Endodermal cell (in vitro differentiated cells): ENCODE measurements around the gene MAB21L2. TPM values are rescaled to one million over a fixed set of nuclear protein-coding genes. Genes with fewer than 3 reads are reported as not detected.

Source experiments
- DNase-seq: peaks from one replicate; pipeline ENCODE4 v3.0.0-alpha.2; 2017
- H3K27ac ChIP-seq: 2 replicates; pipeline ENCODE4 v1.5.1; 2013; ENCODE audit warnings: mild to moderate bottlenecking, low read depth, low read length, moderate library complexity
- H3K27me3 ChIP-seq: 2 replicates; pipeline ENCODE4 v1.6.1; 2013; ENCODE audit warnings: mild to moderate bottlenecking, low read length, moderate library complexity; ENCODE audit not compliant: insufficient read depth, control insufficient read depth, poor library complexity, severe bottlenecking
- H3K36me3 ChIP-seq: 2 replicates; pipeline ENCODE4 v1.7.0; 2013; ENCODE audit warnings: mild to moderate bottlenecking, low read length, moderate library complexity; ENCODE audit not compliant: control insufficient read depth, insufficient read depth
- H3K4me1 ChIP-seq: one replicate; pipeline ENCODE4 v1.7.0; 2013; ENCODE audit warnings: low read length; ENCODE audit not compliant: control insufficient read depth, insufficient read depth
- H3K4me3 ChIP-seq: 2 replicates; pipeline ENCODE4 v1.5.1; 2013; ENCODE audit warnings: mild to moderate bottlenecking, low read length, moderate library complexity
- H3K9ac ChIP-seq: 2 replicates; pipeline ENCODE4 v1.6.1; 2013; ENCODE audit warnings: mild to moderate bottlenecking, low read length, moderate library complexity; ENCODE audit not compliant: poor library complexity, severe bottlenecking; ENCODE audit errors: extremely low read depth
- H3K9me3 ChIP-seq: 2 replicates; pipeline ENCODE4 v1.6.1; 2013; ENCODE audit warnings: mild to moderate bottlenecking, low read length, moderate library complexity; ENCODE audit not compliant: control insufficient read depth
- H3K27ac Mint-ChIP-seq: 2 replicates; pipeline ENCODE4 v1.8.0; 2020; ENCODE audit warnings: mixed read lengths
- H3K27me3 Mint-ChIP-seq: 2 replicates; pipeline ENCODE4 v1.8.0; 2021; ENCODE audit warnings: mild to moderate bottlenecking, mixed read lengths; ENCODE audit not compliant: insufficient read depth
- H3K36me3 Mint-ChIP-seq: 2 replicates; pipeline ENCODE4 v1.8.0; 2020; ENCODE audit warnings: low read depth, mixed read lengths
- H3K4me1 Mint-ChIP-seq: 2 replicates; pipeline ENCODE4 v1.8.0; 2020; ENCODE audit warnings: mixed read lengths
- H3K4me3 Mint-ChIP-seq: 2 replicates; pipeline ENCODE4 v1.8.0; 2020; ENCODE audit warnings: mild to moderate bottlenecking, moderate library complexity, mixed read lengths
- H3K9me3 Mint-ChIP-seq: 2 replicates; pipeline ENCODE4 v1.8.0; 2020; ENCODE audit warnings: mild to moderate bottlenecking, mixed read lengths
- CTCF ChIP-seq: fragments of 200-600 bp; sonication (generic); conservative IDR thresholded peaks from 2 replicates; pipeline ENCODE4 v1.5.0; 2021; ENCODE audit warnings: antibody characterized with exemption, mild to moderate bottlenecking
- WGBS, 2 experiments: methylation state at CpG; one replicate each; pipeline versions ENCODE4 v1.1.5 to v1.1.7; 2013; ENCODE audit warnings: missing lambda C conversion rate in 2 of 2, mixed read lengths in 1 of 2; ENCODE audit not compliant: insufficient coverage in 1 of 2, insufficient read length in 1 of 2; 5-methylcytosine and 5-hydroxymethylcytosine counted together
- total RNA-seq, 2 donors: library from RNA; stranded (reverse); fragmentation: NEBNext Ultra II Directional in 1 of 2; extraction: Animal tissue kit (Norgen Biotek cat#: 25700) in 1 of 2; gene quantifications; 2 replicates in 1 of 2; 3 replicates in 1 of 2; pipeline ENCODE4 v1.2.1, GENCODE V29; 2021

The MAB21L2 gene
- total RNA-seq, 2 donors from 2014 or later: not detected

GRCh38 chr4:150567070-150567469, 14.9 kb upstream of the MAB21L2 start:
- Histone ChIP-seq H3K27me3 (no peaks in the 10 kb centered on the region), H3K27ac (no peak overlapping the region), H3K4me1 (no peaks in the 10 kb centered on the region), H3K4me3 (no peak overlapping the region), H3K9me3 (peaks cover 6% of the 10 kb centered on the region), H3K9ac (no peak overlapping the region), H3K36me3 (peaks cover 17% of the 10 kb centered on the region)
- Mint-ChIP-seq H3K27me3 (no peaks in the 10 kb centered on the region), H3K4me3 (no peak overlapping the region), H3K36me3 (peaks cover 11% of the 10 kb centered on the region), H3K27ac (no peak overlapping the region), H3K9me3 (peaks cover 12% of the 10 kb centered on the region), H3K4me1 (no peaks in the 10 kb centered on the region)
- DNase-seq: no peak
- no peak for TF ChIP-seq CTCF
- WGBS, 2 experiments: 75 to 91% methylated on average over 1 to 3 of the region's 3 CpGs

DNA sequence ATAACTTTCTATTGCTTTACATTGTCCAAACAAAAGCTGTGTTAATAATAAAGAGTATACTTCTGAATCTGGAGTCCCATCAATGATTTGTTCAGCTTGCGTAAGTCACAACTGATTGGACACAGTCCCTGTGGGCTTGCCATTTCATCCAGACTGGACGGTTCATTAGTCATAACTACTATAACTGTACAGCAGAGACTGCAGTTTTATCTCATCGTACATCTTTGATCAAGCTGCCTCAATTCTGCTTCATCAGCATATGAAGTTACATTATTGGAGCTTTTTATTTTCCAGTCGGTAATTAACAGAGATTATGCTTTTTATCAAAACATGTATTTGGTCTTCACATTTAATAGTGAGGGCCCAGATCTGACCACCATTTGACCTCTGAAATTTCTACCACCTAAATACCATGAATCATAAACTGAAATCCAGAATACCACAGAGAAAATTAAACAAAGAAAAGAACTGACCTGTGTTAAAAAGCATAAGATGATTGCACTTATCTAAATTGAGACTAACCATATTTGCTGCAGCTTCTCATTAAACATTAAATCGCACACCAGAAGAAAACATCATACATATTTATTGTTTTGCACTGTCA, 12.5 kb upstream of the MAB21L2 start:
- WGBS, 2 experiments: 92 to 96% methylated on average over 4 to 5 of the region's 5 CpGs
- no peak overlapping the region for H3K4me3 ChIP-seq
- H3K27ac ChIP-seq: no peak overlapping the region
- peaks cover 17% of the 10 kb centered on the region for H3K36me3 ChIP-seq
- no peaks in the 10 kb centered on the region for H3K27me3 ChIP-seq
- Mint-ChIP-seq H3K27me3 (no peaks in the 10 kb centered on the region), H3K27ac (no peak overlapping the region), H3K36me3 (peaks cover 8% of the 10 kb centered on the region), H3K4me3 (no peak overlapping the region), H3K4me1 (peaks cover 7% of the 10 kb centered on the region), H3K9me3 (peaks cover 7% of the 10 kb centered on the region)
- TF ChIP-seq CTCF: no peak
- H3K4me1 ChIP-seq: no peaks in the 10 kb centered on the region
- DNase-seq: no peak
- no peak overlapping the region for H3K9ac ChIP-seq
- H3K9me3 ChIP-seq: peaks cover 6% of the 10 kb centered on the region

DNA sequence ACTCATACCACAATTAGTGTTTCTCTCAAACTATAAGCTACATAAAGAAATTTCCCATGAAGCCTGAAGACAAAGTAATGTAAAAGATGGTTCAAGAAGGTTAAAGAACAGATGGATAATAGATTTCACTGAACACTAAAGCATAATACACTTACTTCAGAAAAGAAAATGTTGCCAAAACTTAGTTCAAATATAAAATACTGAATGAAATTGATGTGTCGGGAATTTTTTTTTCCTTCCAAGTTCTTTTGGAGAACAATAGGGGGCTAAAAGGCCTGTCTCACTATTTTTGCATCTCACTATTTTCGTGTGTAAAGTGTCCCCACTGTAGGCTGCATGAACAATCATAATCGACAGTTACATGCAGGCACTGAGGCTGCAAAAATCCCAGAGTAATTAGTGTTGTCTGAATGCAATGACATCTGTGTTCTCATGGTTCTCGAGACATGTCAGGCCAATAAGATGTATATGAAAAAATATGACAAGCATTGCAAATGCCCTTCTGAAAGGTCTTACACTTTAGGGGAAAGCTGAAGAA, 11.9 kb upstream of the MAB21L2 start:
- Histone ChIP-seq H3K9me3 (peaks cover 2% of the 10 kb centered on the region), H3K4me1 (no peaks in the 10 kb centered on the region), H3K27ac (no peak overlapping the region), H3K4me3 (no peak overlapping the region), H3K9ac (no peak overlapping the region), H3K36me3 (peaks cover 14% of the 10 kb centered on the region), H3K27me3 (no peaks in the 10 kb centered on the region)
- no peak for DNase-seq
- Mint-ChIP-seq H3K36me3 (peaks cover 2% of the 10 kb centered on the region), H3K4me1 (peaks cover 7% of the 10 kb centered on the region), H3K27ac (no peak overlapping the region), H3K9me3 (peaks cover under 1% of the 10 kb centered on the region), H3K27me3 (no peaks in the 10 kb centered on the region), H3K4me3 (no peak overlapping the region)
- TF ChIP-seq CTCF: no peak
- WGBS, 2 experiments: 87 to 94% methylated on average over 3 to 4 of the region's 4 CpGs
